ENCODE results near the gene PDE1A.

Gene PDE1A

DNA sequence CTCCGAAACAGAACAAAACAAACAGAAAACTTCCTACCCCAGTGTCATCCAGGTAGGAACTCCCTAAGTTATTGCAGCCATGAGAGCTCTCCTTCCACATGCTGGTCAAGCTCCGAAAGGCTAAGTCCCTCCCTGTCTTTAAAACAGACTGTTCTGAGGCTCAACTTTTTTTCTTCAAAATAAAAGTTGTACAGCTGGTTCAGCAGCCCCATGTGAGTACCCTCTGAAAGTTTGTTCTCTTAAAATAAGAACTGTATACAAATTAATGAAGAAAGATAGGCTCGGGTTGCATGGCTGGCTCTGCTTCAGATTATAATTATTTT, at the start of gene PDE1A:
Gene PDE1A, minus strand, starts transcription at position 119 of the 323 bp plus-strand sequence.
- no peak for DNase-seq (ENCODE audit: low read depth in 2 of 2)

DNA sequence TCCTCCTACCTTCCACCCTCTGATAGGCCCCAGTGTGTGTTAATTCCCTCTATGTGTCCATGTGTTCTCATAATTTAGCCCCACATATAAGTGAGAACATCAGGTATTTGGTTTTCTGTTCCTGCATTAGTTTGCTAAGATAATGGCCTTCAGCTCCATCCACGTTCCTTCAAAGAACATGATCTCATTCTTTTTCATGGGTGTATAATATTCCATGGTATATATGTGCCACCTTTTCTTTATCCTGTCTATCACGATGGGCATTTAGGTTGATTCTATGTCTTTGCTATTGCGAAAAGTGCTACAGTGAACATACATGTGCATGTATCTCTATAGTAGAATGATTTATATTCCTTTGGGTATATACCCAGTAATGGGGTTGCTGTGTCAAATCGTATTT, 46.8 kb upstream of the PDE1A start:
- DNase-seq (ENCODE audit: low read depth in 2 of 2) = no peak

DNA sequence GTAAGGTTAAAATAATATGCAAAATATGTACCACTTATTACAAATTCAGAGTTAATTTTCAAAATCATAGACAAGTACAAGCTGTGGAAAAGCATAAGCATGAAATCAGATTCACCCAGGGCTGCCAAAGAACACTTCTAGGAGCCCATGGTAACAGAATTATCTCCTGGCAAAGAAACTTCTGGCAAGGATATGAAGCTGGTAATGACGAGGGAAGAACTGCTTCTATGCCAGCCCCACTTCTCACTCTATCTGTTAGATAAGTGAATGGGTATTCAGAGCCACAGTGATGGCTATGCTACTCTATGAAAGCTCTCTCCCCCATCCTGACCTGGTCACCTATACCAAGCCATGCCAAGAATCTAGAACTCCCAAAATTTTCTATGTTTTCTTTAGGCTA, 36.9 kb upstream of the PDE1A start:
- no peak for DNase-seq (ENCODE audit: low read depth in 2 of 2)

DNA sequence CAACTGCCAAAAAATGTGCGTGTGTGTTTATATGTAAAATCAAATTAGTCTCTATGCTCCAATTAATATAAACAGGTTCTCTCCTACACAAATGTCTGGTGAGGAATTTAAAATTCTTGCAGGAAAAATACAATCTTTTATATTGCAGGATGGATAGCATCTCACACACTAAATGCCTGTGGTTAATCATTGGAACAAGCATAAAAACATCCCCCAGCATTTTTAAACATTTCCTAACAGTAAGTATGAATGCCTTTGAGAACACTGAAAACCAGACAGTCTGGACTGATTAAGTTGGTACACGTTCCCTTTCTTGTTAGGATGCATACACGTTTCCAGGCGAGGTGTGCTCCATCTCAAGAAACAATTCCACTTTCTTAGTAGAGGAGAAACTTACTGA, 29.9 kb upstream of the PDE1A start:
- DNase-seq (ENCODE audit: low read depth in 2 of 2) = no peak

DNA sequence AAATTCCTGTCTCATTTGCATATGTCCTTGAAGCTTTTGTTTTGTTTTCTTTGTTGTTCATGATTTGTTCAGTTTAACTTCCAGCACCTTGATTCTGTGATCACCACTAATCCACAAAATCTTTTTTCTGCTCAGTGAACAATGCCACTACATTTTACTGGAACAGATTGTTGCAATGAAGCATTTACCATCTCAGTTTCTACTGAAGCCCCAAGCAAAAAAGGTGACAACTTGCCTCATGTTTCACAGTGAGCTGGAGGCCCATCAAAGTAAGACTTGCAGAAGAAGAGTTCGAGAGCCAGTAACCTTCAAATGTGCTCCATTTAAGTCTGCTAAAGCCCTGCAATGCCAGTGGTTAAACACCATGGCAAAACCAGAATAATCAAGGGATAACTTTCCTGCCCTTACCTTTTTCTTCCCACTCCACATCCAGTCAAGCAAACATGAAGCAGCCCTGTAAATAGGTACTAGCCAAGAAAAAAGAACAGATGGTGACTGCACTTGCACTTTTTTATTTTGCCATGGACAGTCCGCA, 25.7 kb upstream of the PDE1A start:
- no peak for DNase-seq (ENCODE audit: low read depth in 2 of 2)

DNA sequence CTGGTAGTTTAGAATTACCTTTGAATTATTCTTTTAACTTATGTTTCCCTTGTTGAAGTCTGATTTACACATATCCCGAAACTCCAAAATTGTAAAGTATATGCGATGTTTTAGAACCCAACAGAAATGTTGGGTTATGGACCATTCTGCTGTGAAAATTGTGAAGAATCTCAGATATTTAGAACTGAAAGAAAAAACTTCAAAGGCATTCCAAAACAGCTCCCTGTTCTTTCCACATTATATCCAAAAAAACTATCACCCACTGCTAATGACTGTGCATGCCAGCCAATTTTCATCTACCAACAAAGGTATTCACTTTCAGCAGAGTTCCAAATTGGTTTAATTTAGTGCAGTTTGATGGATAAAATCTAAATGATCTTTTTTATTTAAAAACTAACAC, 21.5 kb upstream of the PDE1A start:
- DNase-seq (ENCODE audit: low read depth in 2 of 2) = no peak

DNA sequence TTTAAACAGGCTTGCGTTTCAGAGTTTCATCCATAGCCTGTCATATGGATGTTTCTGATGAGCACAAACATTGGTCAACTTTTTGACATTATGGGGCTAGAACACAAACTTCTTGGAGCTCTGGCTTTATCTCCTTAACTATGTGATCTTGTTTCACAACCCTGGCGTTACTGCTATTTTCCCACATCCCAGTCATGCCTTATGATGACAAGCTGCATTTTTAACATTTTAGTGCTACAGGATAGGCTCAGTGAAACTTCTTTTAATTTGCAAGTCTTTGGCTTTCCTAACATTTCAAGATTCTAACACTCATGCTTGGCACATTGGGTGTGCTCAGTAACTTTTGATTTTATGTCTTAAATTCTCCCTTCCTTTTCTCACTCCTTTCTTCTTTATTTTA, 21.0 kb upstream of the PDE1A start:
- no peak for DNase-seq (ENCODE audit: low read depth in 2 of 2)

DNA sequence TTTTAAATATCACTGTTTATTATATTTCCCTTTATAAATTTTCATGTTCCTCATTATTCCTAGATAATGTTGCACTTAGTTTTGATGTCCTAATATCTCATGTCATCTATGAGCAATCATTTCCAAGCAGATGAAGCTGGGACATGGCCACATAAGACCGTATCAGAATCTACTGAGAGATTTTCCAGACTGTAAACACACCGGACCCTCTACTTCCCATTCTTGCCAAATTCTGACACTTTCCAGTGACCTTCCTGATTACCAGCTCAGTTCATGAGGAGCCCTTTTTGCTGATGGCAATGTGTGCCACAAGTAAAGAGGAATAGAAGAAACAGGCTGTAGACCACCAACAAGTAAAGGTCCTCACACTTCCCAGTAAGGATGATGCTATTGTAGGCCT, 20.3 kb upstream of the PDE1A start:
- DNase-seq (ENCODE audit: low read depth in 2 of 2) = no peak

DNA sequence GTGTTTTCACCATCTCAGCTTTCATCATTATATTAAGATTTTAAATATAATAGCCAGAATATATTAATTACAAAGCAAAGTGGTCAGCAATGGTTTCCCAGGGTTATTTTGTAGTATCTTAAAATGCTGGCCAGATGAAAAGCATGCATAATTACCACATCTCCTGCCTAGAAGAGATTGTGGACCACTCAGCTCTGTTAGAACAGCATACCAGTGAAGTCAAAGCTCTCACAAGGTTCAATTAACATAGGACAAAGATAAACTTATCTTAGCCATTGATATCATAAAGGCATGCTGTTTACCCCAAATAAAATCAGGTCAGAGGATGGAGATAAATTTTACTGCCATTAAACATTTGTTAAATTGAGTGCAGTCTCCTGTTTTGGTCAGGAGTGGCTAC, 19.3 kb upstream of the PDE1A start:
- DNase-seq (ENCODE audit: low read depth in 2 of 2) = no peak

DNA sequence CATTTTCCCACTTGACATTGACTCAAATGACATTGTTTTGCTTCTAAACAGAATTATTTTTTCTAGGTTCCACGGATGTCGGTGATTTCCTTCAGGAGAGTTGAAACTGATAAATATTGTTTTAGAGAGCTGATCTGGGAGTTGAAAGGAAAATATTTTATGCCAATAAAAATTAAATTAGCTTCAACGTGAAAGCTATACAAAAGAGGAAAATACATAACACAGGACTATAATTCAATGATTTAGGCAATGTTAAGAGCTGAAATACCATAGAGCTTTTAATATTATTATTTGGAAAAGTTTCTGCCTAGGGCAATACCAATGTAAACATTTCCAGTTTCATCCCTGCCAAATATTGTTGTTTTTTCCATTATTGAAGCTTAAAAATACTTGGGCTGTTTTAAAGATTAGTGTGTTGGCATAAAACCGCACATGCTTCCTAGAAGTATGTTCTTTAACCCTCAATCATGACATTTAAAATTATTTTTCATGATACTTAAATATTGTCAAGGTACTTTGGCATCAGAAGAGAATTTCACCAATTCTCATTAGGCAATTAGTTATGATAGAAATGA, 18.6 kb upstream of the PDE1A start:
- DNase-seq (ENCODE audit: low read depth in 2 of 2) = no peak

DNA sequence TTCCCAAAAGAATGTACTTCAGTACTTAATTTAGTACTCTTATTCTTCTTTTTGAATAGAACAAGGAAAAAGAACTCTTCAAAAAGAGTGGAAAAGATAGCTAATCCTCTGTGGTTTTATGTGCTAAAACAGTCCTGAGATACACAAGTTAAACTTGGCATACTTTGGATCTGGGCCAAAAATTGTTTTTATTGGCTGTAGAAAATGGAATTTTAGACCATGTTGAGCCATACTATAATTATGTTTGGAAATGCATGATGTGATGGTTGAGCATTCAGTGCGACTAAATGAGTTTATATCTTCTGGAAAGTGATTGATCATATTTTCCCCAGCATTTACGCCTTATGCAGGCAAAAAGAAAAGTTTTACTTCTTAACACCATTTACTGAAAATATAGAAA, 18.0 kb upstream of the PDE1A start:
- no peak for DNase-seq (ENCODE audit: low read depth in 2 of 2)

DNA sequence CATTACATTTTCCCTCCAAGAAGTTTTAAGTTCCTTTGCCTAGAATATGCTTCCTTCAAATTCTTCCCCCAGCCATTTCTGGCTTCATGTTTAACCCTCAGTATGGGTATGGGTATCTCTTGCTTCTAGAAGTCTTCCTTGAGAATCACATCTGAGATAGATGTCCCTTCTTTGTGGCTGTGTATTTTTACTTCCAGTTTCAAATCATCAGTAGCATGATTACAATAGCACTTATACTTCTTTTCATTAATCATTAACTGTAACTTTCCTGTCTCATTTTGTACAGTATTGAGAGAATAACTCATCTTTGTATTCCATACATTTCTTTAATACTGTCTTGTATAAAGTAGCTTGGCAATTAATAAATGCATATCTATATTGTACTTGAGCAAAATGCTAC, 17.3 kb upstream of the PDE1A start:
- no peak for DNase-seq (ENCODE audit: low read depth in 2 of 2)

DNA sequence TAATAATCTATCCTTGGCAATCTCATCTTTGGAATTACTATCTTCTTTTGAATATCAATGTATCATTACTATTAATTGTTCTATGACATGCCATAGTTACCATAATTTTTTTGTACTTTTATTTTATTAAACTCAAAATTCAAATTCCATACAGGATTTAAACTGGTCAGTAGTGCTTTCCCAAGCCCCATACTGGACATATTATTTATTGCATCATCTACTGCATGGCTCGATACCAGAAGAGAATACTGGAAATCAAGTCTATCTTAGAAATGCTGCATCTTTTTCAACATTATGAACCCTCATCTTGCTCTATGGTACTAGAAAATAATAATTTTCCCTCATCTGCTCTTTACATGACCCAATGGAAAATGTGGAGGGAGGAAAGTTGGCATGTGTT, 9.4 kb upstream of the PDE1A start:
- DNase-seq (ENCODE audit: low read depth in 2 of 2) = no peak

DNA sequence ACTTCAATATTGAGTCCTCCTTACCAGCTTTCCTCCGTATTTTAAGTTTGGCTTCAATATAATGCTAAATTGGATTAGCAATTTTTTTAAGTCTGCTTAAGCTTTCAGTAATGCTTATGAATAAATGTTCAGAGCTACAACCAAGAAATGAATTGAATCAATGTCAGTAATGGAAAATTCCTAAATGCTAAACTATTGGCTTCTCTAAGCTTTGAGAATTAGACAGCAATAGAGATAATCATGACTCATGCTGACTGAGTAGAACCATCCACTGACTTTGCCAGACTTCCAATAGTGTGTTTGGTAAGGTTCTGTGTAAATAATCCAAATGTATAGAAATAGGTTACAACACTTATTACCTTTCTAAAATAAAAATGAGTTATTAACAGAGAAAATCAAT, 8.9 kb upstream of the PDE1A start:
- no peak for DNase-seq (ENCODE audit: low read depth in 2 of 2)

DNA sequence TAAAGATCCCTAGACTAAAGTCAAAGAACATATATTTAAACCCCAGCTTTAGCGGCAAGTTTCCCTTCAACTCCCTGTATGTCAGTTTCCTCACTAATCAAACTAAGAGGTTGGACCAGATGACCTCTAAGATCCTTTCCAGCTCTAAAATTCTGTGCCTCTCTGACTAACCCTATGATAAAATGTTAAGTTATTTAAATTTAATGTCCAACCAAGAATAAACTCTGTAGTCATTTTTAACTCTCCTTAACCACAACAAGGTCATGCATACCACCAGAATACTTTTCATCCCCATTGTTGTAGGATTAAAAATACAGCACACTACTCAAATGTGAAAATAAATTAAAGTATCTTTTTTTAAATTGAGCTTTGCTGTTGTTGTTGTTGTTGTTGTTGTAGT, 5.2 kb upstream of the PDE1A start:
- no peak for DNase-seq (ENCODE audit: low read depth in 2 of 2)

DNA sequence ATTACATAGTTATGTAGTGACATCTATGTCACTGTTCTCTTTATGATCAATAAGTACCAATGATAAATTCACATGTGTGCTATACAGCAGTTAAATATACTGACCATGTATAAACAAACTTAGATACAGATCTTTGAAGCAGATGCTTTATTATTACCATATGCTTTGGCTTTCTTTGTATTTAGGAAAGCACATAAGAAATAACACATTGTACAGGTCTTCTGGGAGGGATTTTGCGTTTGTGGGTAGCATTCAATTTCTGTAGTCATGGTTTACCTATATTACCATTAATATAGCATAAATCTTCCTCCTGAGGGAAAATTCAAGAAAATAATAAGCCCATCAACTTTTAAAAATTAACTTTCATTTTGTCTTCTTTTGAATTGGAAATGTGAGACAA, 1.6 kb upstream of the PDE1A start:
- DNase-seq (ENCODE audit: low read depth in 2 of 2) = no peak

DNA sequence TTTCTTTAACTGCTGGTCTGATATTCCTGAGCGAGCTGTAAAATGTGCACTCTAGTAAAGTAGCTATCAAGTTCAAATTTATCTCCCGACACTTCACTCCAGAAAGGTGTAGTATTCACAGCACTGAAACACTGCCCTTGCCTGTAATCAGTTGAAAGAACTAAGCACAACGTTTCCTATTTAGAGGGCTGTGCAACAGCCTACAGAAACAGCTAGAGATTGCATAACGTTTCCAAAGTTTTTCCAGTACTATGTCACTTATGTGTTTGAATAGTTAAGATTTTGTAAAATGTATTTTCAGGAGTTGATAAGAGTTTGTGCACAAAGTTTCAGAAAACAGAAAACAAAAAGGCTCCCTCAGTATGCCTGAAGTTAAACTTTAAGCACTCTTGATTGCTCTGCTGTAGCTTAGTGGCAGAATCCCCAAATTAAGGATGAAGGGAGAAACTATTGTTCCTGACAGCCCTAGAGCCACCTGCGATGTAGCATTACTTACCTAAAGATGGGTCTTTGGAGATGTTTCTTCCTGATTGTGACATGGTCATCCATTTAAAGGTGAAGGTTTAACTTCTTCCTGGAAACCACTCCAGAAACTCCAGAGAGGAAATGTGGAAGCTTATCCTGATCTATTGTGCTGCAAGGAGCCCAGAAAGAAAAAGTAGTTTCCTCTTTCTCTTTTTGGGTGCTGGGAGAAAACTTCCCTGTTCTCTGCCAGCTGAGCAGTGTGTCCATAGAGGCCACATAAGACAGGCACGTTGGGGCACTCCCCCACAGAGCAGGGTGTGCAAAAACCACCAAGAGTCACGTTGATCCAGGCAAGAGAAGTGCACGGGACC, 536 bp downstream of the PDE1A start:
- DNase-seq (ENCODE audit: low read depth in 2 of 2) = no peak

DNA sequence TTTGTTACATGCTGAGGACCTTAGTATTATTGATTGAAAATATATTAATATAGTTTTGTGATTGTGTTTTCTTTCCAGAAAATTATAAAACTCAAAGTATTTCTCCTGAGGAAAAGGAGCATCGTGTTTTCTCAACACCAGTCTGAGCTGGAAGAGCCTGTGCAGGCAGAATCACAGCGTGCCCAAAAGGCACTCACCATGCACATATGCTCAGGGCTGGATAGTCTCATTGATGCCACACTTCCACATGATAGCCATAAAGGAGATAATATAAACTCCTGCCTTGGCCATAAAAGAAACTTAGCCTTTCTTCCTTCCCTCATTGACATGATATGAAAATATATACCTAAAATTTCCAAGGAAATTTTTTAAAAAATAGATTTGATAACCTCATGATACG, 4.0 kb downstream of the PDE1A start:
- no peak for DNase-seq (ENCODE audit: low read depth in 2 of 2)

DNA sequence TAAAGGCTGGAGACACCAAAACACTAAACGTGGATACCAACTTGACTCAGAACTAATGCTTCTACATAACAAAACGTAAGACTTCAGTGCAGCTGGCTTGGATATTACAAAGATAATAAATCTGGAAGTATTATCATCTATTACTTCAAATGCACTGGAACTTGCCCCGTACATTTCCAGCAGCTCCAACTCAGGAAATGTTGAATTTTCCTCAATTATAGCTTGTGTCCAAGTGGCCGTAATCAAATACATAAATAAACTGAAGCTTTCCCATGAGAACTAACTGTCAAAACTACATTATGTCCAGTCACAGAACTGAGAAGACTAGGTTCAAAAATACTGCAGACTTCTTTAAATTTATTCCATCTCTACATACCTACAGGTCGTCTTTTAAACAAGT, 6.2 kb downstream of the PDE1A start:
- no peak for DNase-seq (ENCODE audit: low read depth in 2 of 2)

DNA sequence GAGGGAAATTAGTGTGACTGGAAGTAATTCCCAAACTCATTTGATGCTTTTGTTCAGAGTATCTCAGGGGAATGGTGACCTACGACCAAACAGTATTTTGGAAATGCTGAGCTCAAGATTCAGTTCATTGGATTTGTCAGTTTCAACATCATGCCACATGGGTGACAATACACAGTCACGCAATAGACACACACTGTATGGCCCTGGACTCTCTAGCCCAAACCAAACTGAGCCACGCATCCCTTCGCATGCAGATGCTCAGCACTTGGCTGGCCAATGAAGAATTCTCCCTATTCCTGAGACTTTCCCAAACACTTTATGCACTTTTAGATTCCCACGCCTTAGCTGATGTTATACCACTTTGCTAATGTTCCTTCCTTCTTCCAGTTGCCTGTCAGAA, 10.0 kb downstream of the PDE1A start:
- no peak for DNase-seq (ENCODE audit: low read depth in 2 of 2)

DNA sequence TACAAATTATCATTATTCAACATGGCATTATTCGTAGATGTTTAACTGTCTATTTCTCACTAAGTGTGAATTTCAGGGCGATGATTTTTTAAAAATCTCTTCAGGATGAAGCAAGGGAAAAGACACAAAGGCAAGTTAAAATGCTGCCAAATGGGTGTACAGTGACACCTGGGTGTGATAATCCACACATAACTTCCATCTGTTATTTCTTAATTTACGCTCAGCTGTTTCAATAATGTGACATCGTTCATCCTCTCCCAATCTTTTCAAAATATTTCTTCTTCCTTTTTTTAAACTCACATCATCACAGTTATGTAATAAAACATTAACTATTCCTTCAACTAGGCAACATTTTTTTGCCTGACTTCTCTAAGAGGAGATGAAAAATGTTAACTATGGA, 10.6 kb downstream of the PDE1A start:
- no peak for DNase-seq (ENCODE audit: low read depth in 2 of 2)

DNA sequence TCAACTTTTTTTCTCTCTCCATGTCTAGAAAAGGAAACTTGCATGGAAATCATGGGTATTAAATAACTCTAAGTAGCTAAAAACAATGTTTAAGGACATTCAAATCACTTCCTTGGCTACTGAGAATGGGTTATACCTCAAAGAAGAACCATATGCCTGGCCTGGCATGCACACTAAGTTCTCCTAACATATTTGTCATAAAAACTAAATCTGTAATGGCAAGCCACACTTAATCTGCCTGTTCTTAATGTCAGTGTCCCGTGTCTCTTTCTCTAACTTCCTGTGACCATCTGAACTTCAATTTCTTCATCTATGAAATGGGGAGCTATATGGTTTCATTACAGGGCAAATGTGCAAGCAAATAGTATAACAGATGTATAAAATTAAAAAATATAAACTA, 11.1 kb downstream of the PDE1A start:
- no peak for DNase-seq (ENCODE audit: low read depth in 2 of 2)

DNA sequence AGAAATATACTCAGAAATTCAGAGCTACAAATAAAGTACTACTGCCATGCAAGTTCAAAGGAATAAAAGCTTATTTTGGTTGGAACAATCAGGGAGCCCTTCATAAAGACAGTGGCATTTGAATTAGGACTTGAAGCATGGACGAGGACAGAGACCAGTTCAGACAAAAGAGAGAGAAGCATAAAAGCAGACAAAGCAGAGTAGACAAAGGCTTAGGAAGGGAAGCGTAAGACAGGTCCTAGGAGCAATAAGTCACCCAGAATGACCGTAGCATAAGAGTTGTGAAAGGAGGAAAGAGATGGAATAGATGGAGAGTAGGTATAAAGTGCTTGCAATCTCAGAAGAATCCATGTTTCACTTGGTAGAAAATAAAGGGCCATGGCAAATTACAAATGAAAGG, 14.0 kb downstream of the PDE1A start:
- no peak for DNase-seq (ENCODE audit: low read depth in 2 of 2)

DNA sequence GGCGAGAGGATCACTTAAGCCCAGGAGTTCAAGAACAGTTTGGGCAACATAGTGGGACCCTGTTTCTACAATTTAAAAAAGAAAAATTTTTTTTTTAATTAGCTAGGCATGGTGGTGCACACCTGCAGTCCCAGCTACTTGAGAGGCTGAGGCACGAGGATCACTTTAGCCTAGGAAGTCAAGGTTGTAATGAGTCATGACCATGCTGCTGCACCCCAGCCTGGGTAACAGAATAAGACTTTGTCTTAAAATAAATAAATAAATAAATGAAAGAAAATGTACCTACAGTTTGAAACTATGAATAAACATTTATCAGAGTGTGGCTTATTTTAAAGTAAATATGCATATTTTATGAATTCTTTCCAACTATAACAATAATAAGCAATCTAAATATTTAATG, 16.7 kb downstream of the PDE1A start:
- no peak for DNase-seq (ENCODE audit: low read depth in 2 of 2)
